Thyroid gland (tissue), 4 donors: ENCODE measurements around the gene FGD3.

Source experiments
- POLR2A ChIP-seq, 2 donors: fragments of 450-650 bp; IDR thresholded peaks; one replicate each; pipeline ENCODE4 v1.6.1; 2017; ENCODE audit warnings: antibody characterized with exemption in 2 of 2, mild to moderate bottlenecking in 2 of 2, moderate library complexity in 1 of 2
- TF ChIP-seq, protein P1 (sequence below), 6 experiments: fragments of 200-600 bp in 3 of 6; fragments of 450-650 bp in 3 of 6; sonication (generic) in 3 of 6; IDR thresholded peaks; one replicate each; pipeline ENCODE4 v1.5.1; 2016 to 2019; ENCODE audit warnings: antibody characterized with exemption in 6 of 6, mild to moderate bottlenecking in 2 of 6, inconsistent platforms in 1 of 6, moderate library complexity in 1 of 6

DNA sequence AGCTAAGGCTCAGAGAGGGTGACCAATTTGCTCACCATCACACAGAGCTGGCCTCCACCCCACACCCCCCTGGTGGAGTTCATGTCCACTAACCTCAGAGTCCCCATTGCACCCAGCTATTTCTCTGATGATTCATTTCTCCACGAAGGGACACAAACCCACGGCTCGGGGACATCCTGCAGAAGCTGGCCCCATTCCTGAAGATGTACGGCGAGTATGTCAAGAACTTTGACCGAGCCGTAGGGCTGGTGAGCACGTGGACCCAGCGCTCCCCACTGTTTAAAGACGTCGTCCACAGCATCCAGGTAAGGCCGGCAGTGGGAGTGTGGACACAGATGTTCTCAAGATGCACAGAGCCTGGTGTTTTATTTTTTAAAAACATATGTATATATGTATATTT lies 58.6 kb downstream of the FGD3 start:
- TF ChIP-seq, protein P1, sequence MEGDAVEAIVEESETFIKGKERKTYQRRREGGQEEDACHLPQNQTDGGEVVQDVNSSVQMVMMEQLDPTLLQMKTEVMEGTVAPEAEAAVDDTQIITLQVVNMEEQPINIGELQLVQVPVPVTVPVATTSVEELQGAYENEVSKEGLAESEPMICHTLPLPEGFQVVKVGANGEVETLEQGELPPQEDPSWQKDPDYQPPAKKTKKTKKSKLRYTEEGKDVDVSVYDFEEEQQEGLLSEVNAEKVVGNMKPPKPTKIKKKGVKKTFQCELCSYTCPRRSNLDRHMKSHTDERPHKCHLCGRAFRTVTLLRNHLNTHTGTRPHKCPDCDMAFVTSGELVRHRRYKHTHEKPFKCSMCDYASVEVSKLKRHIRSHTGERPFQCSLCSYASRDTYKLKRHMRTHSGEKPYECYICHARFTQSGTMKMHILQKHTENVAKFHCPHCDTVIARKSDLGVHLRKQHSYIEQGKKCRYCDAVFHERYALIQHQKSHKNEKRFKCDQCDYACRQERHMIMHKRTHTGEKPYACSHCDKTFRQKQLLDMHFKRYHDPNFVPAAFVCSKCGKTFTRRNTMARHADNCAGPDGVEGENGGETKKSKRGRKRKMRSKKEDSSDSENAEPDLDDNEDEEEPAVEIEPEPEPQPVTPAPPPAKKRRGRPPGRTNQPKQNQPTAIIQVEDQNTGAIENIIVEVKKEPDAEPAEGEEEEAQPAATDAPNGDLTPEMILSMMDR (IDR thresholded peaks at IDR 0.05) = no peak
- no peak for TF ChIP-seq POLR2A (IDR thresholded peaks at IDR 0.05)
